HG03159 (cell line): ENCODE data around the gene MEF2D.

ENCODE experiments used
- ATAC-seq: cut with Tn5 transposase; IDR thresholded peaks from one replicate; pipeline ENCODE4 v1.9.1; 2021; ENCODE audit warnings: mild to moderate bottlenecking, moderate library complexity; ENCODE audit not compliant: unreplicated experiment

Gene MEF2D

DNA sequence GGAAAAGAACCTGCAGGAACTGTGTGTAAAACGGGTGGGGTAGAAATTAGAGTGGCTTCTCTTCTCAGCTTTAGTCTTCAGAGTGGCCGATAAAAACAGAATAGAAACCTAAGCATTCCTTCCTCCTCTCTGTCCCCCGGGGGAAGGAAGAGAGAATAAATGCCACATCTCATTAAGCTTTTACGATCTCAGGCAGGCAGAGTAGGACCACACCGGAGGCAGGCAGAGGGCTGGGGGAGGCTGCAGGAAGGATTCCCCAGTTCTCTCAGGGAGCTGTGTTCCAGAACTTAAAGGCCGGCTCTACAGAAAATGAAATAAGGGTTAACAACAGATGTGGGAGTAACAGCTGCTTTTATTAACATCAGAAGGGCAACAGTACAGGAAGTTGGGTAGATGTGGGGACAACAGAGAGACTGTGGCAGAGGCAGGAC, 24.5 kb upstream of the MEF2D start:
- ATAC-seq, result no peak

DNA sequence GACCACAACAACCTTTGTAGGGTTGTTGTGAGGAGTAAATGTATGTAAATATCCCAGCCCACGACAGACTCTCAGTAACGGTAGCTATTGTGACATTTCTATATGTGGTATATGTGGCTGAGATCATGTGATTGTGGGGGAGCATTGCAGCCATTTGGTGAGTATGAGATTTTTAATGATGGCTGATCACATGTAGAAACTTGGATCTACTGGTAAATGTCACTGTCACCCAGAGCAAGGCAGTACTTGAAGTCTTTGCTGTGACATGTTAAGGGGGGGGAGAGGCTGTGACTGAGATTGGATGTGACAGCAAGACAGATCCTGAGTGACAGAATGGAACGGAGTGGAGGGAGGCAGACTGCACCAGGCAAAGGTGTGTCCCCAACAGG, 23.9 kb upstream of the MEF2D start:
- peak; percentile 61 for ATAC-seq

DNA sequence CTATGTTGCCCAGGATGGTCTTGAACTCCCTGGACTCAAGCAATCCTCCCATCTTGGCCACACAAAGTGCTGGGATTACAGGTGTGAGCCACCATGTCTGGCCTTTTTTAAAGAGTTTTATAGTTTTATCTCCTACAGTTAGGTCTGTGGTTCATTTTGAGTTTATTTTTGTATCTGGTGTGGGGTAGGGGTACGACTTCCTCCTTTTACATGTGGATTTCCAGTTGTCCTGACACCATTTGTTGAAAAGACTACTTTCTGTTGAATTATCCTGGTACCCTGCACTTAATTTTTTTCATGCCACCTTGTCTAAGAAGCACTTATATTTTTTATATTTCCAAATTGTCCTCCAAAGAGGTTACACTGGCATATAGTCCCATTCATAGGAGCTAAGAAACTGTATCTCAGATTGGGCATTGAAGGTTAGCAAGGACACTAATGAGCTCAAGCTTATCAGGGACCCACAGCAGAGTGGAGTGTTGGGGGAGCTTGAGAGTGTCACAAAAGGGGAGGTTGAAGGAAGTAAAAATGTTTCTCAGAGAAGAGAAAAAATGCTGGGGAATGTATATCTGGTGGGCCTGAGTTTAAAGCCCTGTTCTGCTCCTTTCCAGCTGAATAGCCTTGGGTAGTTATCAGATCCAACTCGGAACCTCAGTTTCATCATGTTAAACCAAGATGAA, 23.4 kb upstream of the MEF2D start:
- peak; percentile 18 for ATAC-seq

DNA sequence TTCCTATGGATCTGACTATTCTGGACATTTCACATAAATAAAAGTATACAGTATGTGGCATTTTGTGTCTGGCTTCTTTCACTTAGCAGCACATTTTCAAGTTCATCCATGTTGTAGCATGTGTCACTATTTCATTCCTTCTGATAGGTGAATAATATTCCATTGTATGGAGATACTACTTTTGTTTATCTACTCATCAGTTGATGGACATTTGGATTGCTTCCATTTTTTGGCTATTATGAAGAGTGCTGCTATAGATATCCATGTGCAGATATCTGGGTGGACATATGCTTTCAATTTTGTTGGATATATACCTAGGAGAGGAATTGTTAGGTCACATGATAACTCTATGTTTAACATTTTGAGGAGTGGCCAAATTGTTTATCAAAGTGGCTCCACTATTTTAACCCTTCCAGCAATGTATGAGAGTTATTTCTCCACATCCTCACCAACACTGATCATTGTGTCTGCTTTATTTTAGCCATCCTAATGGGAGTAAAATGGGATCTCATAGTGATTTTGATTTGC, 21.9 kb upstream of the MEF2D start:
- ATAC-seq, result no peak

DNA sequence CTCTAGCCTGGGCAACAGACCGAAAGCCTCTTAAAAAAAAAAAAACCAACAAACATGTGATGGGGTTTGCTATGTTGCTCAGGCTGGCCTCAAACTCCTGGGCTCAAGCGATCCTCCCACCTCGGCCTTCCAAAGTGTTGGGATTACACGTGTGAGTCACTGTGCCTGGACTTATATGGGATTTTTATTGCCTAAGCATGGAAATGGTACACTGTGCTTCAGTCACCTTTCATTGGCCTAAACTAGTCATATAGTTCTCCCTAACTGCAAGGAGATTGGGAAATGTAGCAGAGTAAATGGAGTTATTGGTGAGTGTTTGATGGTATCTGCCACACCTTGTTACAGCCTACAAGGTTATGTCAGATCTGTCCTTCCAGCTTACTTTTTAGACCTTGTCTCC, 17.2 kb upstream of the MEF2D start:
- no peak for ATAC-seq

DNA sequence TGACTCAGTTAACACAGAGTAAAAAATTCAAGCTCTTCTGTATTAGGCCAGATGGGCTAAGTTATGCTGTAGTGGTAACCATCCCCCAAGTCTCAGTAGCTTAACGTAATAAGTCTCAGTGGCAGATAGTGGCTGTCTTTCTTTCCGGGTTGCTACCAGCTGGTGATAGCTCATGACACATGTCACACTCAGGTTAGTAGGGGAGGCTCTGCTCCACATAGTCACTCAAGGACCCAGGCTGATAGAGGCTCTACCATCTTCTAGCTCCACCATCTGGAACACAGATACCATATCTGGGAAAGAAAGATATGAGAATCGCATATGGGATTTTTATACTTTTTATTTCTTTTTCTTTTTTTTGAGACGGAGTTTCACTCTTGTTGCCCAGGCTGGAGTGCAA, 16.2 kb upstream of the MEF2D start:
- ATAC-seq, result no peak

DNA sequence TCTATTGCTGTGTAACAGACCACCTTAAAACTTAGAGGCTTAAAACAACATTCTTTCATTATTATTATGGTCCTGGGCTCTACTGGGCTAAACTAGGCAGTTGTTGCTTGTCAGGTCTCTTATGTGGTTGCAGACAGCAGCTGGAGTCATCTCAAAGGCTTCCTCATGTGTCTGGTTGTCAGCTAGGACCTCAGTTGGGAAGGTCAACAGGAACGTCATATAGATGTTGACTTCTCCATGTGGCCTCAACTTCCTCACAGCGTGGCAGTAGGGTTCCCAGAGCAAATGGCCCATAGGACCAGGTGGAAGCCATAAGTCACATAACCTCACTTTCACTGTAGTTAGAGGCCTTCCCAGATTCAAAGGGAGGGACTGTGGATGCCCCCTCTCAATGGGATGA, 15.4 kb upstream of the MEF2D start:
- no peak for ATAC-seq

DNA sequence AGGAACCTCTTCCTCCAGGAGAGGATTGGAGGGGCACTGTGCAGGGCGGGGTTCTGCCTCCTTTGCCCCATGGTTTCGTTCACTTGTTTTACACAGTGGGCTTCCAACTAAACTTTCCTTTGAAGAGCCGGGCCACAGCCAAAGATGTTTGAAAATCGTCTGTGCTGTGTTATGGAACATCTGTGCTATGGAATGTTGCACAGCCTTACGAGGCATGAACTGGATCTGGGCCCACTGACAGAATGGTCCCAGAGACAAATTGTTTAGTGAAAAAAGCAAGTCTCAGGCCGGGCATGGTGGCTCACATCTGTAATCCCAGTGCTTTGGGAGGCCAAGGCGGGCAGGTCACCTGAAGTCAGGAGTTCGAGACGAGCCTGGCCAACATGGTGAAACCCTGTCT, 12.6 kb upstream of the MEF2D start:
- ATAC-seq, result no peak

DNA sequence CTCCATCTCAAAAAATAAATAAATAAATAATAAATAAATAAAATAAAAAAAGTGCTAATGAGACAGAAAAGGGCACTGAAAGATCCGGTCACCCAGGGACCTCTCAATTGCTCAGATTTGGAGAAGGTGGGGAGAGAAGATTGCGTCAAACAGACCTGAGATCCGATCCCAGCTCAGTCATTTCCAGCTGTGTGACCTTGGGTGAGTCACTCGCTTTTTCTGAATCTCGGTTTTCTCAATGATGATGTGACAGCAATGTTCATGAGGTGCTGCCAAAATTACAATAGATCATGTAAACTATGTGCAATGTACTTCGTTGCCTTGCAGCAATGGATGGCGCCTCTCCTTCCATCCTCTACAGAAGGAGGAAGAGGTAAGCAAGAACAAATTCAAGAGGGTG, 11.1 kb upstream of the MEF2D start:
- no peak for ATAC-seq

DNA sequence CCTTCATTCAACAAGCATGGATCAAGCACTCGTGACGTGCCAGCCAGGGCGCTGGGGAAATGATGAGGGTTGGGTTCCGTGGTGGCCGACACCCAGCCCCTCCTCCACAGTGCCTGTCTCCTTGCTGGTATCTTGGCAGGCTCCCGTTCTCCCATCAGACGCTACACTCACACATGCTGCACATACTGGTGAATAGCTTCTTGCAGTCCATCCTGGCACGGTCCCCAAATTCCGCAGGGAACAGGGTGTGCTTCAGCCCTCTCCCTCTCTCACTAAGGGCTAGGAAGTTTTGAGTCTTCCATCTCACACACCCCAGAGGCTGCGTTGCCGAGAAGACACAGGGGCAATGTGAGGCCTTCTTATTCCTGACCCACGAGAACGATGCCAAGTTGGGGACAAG, 10.1 kb upstream of the MEF2D start:
- ATAC-seq, result no peak

DNA sequence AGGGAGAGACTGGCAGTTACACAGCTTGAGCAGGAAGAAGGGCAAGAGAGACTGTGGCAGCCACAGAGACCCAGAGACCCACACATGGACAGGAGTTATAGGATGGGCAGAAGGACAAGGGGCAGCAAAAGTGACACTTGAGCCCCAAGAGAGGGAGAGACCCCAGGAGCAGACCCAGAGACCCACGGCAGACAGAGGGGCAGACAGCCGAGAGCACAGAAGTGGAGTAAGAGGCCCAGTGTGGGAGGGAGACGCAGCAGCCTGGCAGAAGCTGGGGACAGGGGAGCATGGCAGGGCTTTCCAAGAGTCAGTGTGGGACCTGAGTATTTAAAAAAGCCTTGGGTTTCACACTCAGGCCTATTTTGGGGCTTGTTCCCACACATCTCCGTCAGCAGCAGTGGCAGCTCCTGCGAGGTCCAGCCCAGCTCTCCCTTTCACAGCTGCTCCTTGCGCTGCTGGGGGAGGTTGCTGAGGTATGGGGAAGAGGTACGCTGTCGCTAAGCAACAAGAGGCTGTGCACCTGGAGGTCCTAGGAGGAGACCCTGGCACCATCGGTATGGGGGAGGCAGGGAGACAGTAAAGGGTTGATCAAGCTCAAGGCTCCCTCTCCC, 9.0 kb upstream of the MEF2D start:
- ATAC-seq, result no peak

DNA sequence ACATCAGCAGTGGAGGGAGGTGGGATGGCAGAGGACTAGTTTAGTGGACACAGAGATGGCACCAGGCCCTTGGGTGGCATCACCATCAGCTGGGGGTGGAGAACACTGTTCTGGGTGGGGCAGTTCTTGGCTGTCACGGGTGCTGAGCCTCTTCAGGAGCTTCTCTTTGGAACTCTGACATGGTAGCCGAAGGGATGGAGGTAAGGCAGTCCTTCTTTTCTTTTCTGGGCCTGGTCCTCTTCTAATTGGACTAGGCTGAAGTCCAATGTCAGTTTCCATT, 8.3 kb upstream of the MEF2D start:
- no peak for ATAC-seq

DNA sequence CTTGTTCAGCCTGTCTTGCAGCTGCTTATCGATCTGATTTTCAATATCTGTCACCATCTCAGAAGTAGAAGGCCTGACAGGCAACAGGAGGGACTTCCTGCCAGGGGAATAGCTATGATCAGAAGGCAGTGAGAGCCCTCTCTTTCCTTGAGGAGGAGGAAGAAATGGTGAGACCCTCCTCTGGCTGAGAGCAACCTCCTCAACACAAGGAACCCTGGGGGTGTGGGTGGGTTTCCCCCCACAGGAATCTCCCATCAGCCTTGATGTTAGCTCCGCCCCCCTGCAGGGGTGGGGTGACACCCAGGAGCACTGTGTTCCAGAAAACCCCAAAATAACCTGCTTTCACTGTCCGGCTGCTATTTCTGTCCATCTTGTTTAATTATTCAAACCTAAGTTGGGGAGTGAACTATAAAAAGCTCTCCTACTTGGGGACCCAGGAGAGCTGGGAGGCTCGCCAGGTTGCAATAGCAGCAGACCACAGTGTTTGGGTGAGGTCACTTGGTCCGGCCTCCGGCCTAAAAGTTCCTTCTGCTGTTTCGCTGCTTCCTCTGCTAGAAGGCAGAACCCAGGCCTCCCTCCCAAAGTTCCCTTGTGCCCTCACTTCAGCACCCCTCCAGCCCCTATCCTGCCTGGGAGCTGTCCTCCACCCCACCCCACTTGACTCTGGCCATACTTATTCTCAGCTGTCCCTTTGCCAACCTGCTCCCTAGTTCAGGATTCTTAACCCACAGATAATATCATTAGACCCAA, 7.8 kb upstream of the MEF2D start:
- no peak for ATAC-seq

DNA sequence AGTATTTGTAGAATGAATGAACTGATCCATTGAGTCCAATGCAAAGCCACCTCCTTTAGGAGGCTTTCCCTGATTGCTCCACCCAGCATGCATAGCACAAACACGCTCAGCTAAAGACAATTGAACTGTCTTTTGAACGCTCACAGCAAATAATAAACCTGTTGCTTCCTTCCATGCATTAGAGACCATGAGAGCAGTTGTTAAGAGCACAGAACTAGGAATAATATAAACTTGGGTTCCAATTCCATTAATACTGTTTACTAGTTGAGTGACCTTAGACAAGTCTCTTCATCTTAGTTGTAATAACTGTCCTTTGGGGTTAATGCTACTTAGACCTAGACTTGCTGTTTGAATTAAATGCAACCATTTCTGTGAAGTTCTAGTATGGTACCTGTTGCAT, 5.9 kb upstream of the MEF2D start:
- ATAC-seq, result no peak

DNA sequence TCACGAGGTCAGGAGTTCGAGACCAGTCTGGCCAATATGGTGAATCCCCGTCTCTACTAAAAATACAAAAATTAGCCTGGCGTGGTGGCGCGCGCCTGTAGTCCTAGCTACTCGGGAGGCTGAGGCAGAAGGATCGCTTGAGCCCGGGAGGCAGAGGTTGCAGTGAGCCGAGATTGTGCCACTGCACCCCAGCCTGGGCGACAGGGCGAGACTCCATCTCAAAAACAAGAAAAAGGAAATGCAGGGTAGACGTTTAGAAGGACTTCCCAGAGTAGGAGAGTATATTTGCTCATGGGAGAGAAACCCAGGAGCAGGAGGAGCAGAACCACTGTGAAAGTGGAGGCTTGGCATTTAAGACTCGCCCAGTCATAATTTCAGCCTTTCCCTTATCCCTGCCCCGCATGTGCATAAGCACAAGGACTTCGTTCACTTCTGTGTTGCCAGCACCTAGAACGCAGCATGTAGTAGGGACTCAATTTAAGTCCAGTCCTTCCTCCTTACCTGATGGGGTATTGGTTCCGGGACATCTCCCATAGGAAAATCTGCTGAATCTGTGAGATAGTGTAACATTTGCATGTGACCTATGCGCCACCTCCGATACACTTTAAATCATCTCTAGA, 5.2 kb upstream of the MEF2D start:
- ATAC-seq, result no peak

DNA sequence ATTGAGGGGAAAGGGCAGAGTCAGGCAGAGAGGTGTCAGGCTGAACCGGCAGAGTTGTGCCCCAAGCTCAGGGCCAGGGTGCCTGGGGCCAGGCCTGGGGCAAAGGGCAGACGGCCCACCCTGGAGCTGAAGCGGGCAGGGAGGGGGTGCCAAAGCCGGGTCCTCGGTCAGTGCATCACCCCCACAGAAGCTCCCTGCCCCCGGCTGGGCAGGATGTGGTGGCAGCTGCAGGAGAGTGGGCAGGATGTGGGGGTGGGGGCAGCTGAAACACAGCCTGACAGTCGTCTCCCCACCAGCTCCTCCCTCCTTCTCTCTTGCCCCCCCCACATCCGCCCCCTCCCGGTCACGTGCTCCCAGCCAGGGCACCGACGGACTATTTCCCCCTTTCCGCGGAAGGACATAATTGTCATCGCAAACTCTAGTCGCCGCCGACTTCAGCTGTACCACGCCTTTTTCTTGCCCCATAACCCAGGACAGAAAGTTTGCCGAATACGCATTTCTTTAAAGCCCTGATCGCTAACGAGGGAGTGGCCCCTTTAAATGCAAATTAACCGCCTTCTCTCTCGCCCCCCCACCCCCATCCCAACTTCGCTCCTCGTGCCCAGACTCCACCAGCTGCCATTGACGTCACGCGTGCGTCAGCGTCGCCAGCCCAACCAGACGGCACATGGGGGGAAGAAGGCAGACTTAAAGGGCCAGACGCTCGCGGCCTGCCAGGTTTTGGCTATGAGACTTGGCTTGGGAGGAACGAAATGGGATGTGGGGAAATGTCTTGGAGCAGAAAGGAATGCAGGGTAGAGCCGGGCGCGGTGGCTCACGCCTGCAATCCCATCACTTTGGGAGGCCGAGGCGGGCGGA, 4.5 kb upstream of the MEF2D start:
- ATAC-seq, result peak; percentile 42

DNA sequence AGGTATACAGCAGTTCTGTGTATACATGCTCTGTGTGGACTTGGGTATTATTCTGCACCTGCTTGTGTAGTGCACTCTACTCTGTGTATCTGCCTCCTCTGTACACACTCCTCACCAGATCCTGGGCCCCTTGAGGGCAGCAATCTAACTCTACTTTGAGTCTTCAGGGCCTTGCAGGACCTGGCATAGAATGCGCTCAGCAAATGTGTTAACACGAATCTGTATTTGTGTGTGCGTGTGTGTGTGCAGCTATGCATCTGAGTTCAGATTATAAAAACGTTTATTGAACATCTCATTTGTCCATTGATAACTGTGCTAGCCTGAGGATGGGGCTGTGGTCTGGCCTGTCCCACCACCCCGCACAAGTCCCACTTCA, 3.9 kb upstream of the MEF2D start:
- ATAC-seq, result no peak

DNA sequence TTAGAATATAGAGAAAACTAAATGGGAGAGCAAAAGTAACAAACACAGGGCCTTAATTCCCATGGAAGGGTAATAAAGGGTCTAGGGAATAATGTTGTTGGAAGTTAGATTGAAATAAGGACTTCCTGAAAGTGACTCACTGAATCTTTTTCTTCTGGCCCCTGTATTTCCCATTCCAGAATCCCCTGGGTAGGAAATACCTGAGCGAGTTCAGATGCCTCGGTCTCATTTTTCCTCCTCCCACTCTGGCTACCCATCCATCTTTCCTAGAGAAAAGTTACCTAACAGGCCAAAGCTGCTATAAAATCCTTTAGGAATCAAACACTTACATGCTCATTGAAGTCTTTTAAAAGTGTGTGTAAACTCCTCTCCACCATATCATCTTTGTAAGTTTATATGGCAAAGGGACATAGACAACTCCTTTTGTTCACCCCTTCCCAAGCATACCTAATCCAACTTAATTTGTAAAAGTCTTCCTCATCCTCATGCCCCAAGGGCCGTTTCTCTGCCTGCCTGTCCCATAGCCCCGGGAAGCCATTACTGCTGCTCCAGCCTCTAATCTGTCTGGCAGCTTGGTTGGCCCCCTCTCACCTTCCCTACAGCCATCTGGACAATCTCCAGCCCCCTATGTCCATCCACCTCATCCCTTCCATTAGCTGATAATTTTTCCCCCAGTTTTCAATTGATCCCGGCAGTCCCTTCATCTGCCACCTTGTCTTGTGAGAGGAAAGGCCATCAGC, 3.3 kb upstream of the MEF2D start:
- ATAC-seq, result no peak

DNA sequence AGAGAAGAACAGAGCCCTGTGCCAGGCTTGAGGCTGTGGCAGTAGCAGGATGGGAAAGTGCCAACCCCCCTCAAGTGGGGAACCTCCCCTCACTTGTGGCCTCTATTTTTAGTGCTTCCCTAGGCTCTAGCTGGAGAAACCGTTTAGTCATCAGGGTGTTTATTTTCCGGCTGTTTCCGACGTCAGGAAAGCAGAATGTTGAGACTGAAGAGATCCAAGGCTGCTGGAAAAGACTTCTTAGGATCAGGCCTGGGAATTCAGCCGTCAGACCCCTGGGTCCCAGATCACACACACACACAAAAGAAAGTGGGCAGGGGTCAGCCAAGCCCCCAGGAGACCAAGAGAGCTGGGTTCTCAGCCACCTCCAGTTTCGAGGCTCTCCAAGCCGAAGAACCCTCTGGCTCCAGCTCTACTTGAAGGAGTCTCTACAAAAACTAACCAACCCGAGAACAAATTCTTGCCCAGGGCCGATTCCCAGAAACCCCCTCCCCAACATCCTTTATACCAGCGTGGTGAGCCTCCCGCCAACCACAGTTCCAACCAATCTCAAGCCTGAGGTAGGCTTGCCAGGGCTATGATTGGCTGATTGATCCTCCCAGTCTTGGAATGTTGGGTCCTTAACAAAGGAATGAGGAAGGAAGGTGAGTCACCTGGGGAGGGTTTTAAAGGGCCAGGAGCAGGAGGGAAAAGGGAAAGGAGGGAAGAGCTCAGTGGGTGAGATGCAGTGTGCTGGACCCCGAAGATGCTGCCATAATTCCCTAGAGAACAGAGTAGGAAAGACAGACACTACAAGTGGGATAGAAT, 2.5 kb upstream of the MEF2D start:
- ATAC-seq, result no peak
